KOPT-K1 (cell line): ENCODE results near the gene UBE2U.

Experiments used
- H3K27ac ChIP-seq: fragments of 200-600 bp; sonication (generic); 2 replicates; pipeline ENCODE4 v1.5.1; 2016; ENCODE audit warnings: antibody characterized with exemption, mild to moderate bottlenecking, low read depth, low read length; ENCODE audit not compliant: poor library complexity, severe bottlenecking
- H3K36me3 ChIP-seq: fragments of 200-600 bp; sonication (generic); 2 replicates; pipeline ENCODE4 v1.5.1; 2017; ENCODE audit warnings: antibody characterized with exemption, mild to moderate bottlenecking, low read length, moderate library complexity; ENCODE audit not compliant: insufficient read depth
- H3K9me3 ChIP-seq: fragments of 200-600 bp; sonication (generic); 2 replicates; pipeline ENCODE4 v1.5.1; 2017; ENCODE audit warnings: antibody characterized with exemption, low read length, mild to moderate bottlenecking; ENCODE audit not compliant: insufficient read depth, poor library complexity, severe bottlenecking

The UBE2U gene, protein sequence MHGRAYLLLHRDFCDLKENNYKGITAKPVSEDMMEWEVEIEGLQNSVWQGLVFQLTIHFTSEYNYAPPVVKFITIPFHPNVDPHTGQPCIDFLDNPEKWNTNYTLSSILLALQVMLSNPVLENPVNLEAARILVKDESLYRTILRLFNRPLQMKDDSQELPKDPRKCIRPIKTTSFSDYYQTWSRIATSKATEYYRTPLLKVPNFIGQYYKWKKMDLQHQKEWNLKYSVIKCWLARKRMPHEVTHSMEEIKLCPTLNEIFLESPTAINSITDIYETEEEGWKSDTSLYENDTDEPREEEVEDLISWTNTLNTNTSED

DNA sequence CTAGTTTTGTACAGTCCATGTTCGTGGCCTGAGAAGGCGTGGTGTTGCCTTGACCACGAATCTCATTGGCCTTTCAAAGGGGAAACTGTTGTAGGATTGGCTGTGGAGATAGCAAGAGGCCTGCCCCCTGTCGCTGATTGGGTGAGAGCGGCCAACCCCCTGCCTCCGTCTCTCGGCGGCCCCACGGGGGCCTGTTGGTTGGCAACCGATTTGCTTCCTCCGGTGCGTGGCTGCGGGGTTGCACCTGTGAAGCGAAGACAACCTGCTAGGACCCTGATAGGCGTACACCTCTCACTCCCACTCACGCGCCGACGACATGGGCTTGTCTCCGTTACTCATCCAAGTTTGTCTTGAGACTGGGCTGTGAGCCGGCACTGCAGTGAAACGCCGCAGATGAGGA lies at the start of gene UBE2U:
Gene UBE2U (plus strand): TSS at position 204 of the 400 bp plus-strand sequence. CDS start 428 bp downstream, outside the sequence.
- Histone ChIP-seq H3K9me3 (no peaks in the 10 kb centered on the region), H3K36me3 (no peaks in the 10 kb centered on the region), H3K27ac (no peak within 1 kb of the TSS)

- no peak overlapping the region for H3K27ac ChIP-seq
- H3K36me3 ChIP-seq, result no peaks in the 10 kb centered on the region
- H3K9me3 ChIP-seq, result no peaks in the 10 kb centered on the region
Measured at GRCh38 chr1:64155278-64155677, 48.1 kb upstream of the UBE2U start.

- Histone ChIP-seq H3K36me3 (no peaks in the 10 kb centered on the region), H3K9me3 (no peaks in the 10 kb centered on the region), H3K27ac (no peak overlapping the region)
Measured at GRCh38 chr1:64161357-64161941, 42.0 kb upstream of the UBE2U start.

DNA sequence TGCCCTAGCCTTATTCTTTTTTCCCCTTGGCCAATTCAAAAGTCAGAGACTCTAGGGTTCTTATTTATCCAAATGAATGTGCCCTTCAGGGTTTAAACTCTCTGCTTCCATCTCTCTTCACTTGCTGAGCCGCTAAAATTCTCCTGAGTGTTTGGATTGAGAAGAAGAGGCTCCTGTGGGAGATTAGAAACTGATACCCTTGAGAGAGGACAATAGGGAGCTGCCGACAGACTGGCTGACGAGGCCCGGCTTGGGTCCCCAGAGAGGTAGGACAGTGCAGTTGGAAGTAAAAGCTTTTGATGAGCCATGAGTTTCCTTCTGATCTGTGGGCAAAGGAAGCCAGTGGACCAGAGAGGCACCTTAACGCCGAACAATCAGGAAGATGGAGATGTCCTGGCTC lies 41.3 kb upstream of the UBE2U start:
- H3K27ac ChIP-seq, result no peak overlapping the region

GRCh38 chr1:64162804-64163203 lies 40.6 kb upstream of the UBE2U start:
- Histone ChIP-seq H3K27ac (no peak overlapping the region), H3K36me3 (no peaks in the 10 kb centered on the region), H3K9me3 (no peaks in the 10 kb centered on the region)

More for the DNA sequence above, 41.3 kb upstream of the UBE2U start:
- Histone ChIP-seq H3K36me3 (no peaks in the 10 kb centered on the region), H3K9me3 (no peaks in the 10 kb centered on the region)

DNA sequence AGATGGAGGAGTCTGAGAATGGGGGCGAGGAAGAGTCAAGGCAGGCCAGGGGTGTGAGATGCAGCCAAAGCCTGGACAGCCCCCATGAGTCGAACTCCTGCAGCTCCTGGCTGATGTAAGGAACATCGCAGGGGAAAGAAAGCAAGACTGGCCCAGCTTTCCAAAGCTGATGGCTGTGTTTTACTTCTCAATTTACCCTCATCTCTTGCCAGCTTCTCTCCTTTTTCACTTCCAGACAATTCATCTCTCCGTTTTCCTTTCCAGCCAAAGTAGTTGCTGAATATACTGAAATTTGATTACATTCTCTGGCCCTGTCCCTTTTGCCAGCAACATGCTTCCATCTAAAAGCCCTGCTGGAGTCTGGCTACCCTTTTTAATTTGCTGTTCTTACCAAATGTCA lies 40.0 kb upstream of the UBE2U start:
- Histone ChIP-seq H3K9me3 (no peaks in the 10 kb centered on the region), H3K36me3 (no peaks in the 10 kb centered on the region), H3K27ac (no peak overlapping the region)

DNA sequence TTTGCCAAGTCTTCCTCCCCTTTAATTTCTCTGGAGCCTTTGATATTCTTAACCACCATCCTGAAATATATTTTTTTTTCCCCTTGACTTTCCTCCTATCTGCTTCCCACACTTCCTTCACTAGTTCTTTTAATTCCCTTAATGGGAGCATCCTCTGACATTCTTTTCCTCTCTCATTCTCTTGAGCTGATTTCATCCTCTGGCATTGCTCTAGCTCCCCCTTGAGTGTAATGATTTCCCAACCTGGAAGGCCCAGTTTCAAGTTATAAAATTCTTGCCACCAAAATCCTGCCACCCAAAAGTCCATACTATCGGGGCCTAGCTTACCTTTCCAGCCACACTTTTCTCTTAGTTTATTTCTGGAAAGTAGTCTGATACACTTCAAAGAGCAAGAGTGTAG lies 39.5 kb upstream of the UBE2U start:
- H3K36me3 ChIP-seq, result no peaks in the 10 kb centered on the region
- H3K9me3 ChIP-seq, result no peaks in the 10 kb centered on the region
- no peak overlapping the region for H3K27ac ChIP-seq

DNA sequence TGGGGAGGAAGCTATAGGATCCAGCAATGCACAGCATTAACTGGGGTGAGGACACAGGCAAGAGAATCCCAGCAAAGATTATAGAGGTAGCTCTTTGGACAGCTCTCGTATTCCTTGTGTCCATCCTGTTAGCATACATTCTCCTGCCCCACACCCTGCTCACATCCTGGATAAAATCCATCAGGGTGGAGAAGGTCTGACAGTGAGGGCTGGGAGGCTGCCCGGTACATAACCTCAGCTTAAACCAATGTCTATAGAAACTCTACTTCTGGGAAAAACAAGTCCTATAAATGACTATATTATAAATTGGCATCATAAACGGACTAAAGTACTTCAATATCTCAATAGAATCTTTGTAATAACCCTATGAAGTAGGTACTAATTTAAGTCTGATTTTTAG lies 36.8 kb upstream of the UBE2U start:
- no peaks in the 10 kb centered on the region for H3K36me3 ChIP-seq
- H3K27ac ChIP-seq, result no peak overlapping the region
- no peaks in the 10 kb centered on the region for H3K9me3 ChIP-seq

DNA sequence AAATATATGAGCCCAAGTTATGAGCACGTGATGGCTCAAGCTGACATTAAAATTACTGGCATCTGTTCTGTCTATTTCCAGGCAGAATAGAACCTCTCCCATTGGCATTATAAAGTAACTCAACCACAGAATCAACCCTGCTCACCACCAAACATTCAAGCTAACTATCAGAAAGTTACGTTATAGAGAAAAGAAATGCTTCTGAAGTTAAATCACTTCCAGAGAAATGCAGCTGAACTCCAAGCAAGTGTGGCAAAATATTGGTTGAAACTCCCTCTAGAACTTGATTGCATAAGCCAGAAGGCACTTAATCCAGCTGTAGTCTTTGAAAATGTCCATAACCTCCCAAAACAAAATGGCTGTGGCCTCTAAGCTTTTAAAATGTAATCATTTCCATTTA lies 36.2 kb upstream of the UBE2U start:
- no peaks in the 10 kb centered on the region for H3K9me3 ChIP-seq
- H3K36me3 ChIP-seq, result no peaks in the 10 kb centered on the region
- H3K27ac ChIP-seq, result no peak overlapping the region

GRCh38 chr1:64171246-64171645 lies 32.2 kb upstream of the UBE2U start:
- Histone ChIP-seq H3K27ac (no peak overlapping the region), H3K9me3 (no peaks in the 10 kb centered on the region), H3K36me3 (no peaks in the 10 kb centered on the region)

GRCh38 chr1:64171797-64172281 lies 31.6 kb upstream of the UBE2U start:
- H3K27ac ChIP-seq, result no peak overlapping the region
- H3K36me3 ChIP-seq, result no peaks in the 10 kb centered on the region
- H3K9me3 ChIP-seq, result no peaks in the 10 kb centered on the region

DNA sequence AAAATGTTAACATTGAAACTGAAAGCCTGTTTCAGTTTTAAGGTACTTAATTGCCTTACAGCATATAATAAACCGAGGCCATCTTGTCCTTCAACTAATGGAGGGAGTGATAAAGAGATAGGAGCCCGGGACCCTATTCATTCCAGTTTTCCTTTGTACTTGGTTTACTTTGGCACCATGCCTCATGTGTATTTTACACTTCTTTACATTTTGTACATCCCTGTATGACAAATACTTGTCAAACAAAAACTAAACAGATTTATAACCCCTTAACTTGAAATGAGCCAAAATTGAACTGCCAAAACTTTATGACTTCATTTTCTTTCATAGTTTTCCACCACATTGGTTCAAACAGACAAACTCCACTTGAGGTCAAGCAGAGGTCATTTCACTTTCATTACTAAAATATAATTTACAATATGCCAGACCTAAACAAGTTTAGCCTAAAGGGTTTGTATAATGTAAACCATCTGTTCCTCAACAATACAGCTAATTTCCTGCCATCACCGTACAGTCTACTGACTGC lies 30.9 kb upstream of the UBE2U start:
- Histone ChIP-seq H3K36me3 (no peaks in the 10 kb centered on the region), H3K27ac (no peak overlapping the region), H3K9me3 (no peaks in the 10 kb centered on the region)

DNA sequence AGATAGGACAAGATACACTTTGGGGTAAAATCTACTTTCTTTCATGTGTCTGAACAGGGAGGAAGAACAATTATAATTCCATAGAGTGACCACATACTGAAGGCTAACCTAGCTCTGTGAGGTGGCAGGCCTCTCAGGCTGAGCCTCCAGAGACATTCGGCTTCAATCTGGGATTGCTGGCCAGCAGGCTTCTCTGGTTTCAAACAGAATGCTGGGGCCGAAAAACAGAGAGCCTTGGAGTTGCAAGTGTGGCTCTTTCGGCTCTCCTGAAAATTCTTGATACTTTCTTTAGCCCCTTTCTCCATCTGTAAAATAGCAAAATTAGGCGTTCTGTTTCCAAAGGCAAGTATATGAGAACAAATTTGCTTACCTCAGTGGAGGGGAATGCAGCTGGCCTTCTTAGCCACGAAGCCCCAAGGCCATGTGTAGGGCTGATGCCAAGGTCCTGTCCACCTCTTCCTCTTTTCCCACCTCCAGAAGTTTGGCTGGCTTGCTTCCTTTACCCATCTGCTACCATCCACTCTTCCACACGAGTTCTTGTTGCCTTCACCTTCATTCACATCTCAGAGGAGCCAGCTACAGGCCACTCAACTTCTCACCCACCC lies 30.0 kb upstream of the UBE2U start:
- Histone ChIP-seq H3K27ac (no peak overlapping the region), H3K36me3 (no peaks in the 10 kb centered on the region)

GRCh38 chr1:64175639-64176038 lies 27.8 kb upstream of the UBE2U start:
- Histone ChIP-seq H3K27ac (no peak overlapping the region), H3K36me3 (no peaks in the 10 kb centered on the region), H3K9me3 (no peaks in the 10 kb centered on the region)

More for the DNA sequence above, 30.0 kb upstream of the UBE2U start:
- no peaks in the 10 kb centered on the region for H3K9me3 ChIP-seq

GRCh38 chr1:64176659-64177058 lies 26.8 kb upstream of the UBE2U start:
- no peaks in the 10 kb centered on the region for H3K36me3 ChIP-seq
- no peaks in the 10 kb centered on the region for H3K9me3 ChIP-seq
- H3K27ac ChIP-seq, result no peak overlapping the region
